DND-41 (cell line): ENCODE data around the gene CDX2.
A peak's percentile ranks its signal among the peaks of the same experiment; 100 is the strongest.

Source experiments
- ATAC-seq: fragments of 200-7000 bp; cut with Tn5 transposase; 3 replicates; pipeline ENCODE4 v1.9.1; 2021; ENCODE audit warnings: low read depth; ENCODE audit not compliant: insufficient read depth
- DNase-seq: peaks from one replicate; pipeline ENCODE4 v3.0.0-alpha.2; 2020
- H2AFZ ChIP-seq: 2 replicates; pipeline ENCODE4 v1.6.0; 2012; ENCODE audit warnings: low read depth, low read length
- H3K27ac ChIP-seq: 2 replicates; pipeline ENCODE4 v1.5.1; 2012; ENCODE audit warnings: low read length, inconsistent platforms
- H3K27me3 ChIP-seq: fragments of 200-600 bp; sonication (generic); 2 replicates; pipeline ENCODE4 v1.6.0; 2012; ENCODE audit warnings: low read length, mild to moderate bottlenecking, inconsistent platforms; ENCODE audit not compliant: insufficient read depth, poor library complexity
- H3K36me3 ChIP-seq: 2 replicates; pipeline ENCODE4 v1.5.1; 2012; ENCODE audit warnings: low read length, inconsistent platforms; ENCODE audit not compliant: insufficient read depth
- H3K4me1 ChIP-seq: 2 replicates; pipeline ENCODE4 v1.5.1; 2012; ENCODE audit warnings: mild to moderate bottlenecking, low read length; ENCODE audit not compliant: insufficient read depth
- H3K4me2 ChIP-seq: 2 replicates; pipeline ENCODE4 v1.6.0; 2012; ENCODE audit warnings: mild to moderate bottlenecking, moderate library complexity, low read length, inconsistent platforms; ENCODE audit not compliant: insufficient read depth
- H3K4me3 ChIP-seq, 2 experiments: fragments of 200-600 bp in 1 of 2; shearing (Covaris generic) in 1 of 2; 2 replicates each; pipeline ENCODE4 v1.5.1; 2012 to 2016; ENCODE audit warnings: inconsistent platforms in 2 of 2, low read length in 2 of 2, mild to moderate bottlenecking in 2 of 2, low read depth in 1 of 2, moderate library complexity in 1 of 2
- H3K79me2 ChIP-seq: 2 replicates; pipeline ENCODE4 v1.6.0; 2012; ENCODE audit warnings: low read length, inconsistent platforms; ENCODE audit not compliant: insufficient read depth
- H3K9ac ChIP-seq: 2 replicates; pipeline ENCODE4 v1.6.0; 2012; ENCODE audit warnings: low read depth, mild to moderate bottlenecking, inconsistent platforms, low read length, moderate library complexity
- H3K9me3 ChIP-seq: 2 replicates; pipeline ENCODE4 v1.5.1; 2012; ENCODE audit warnings: low read length, moderate library complexity, mild to moderate bottlenecking, inconsistent platforms; ENCODE audit not compliant: insufficient read depth, severe bottlenecking
- H4K20me1 ChIP-seq: 2 replicates; pipeline ENCODE4 v1.6.0; 2012; ENCODE audit warnings: low read length; ENCODE audit not compliant: insufficient read depth
- CTCF ChIP-seq: IDR thresholded peaks from 2 replicates; pipeline ENCODE4 v1.5.1; 2012; ENCODE audit warnings: borderline replicate concordance, low read length, moderate library complexity, mild to moderate bottlenecking; ENCODE audit not compliant: poor library complexity, severe bottlenecking; ENCODE audit errors: extremely low read depth
- EZH2 ChIP-seq: IDR thresholded peaks from 3 replicates; pipeline ENCODE4 v1.6.1; 2012; ENCODE audit warnings: borderline replicate concordance, low read depth, mild to moderate bottlenecking, moderate library complexity, low read length, inconsistent platforms; ENCODE audit not compliant: severe bottlenecking

The CDX2 gene

GRCh38 chr13:27953676-27954405 is 15.3 kb downstream of the CDX2 start:
- Histone ChIP-seq H2AFZ (peak overlapping the region; percentile 86), H3K9me3 (no peaks in the 10 kb centered on the region), H3K4me2 (peak overlapping the region; percentile 87), H3K27me3 (peaks cover 9% of the 10 kb centered on the region), H3K27ac (0 out of 2 replicates have a peak overlapping the region, but pooled peaks have one; percentile 22), H3K4me3 (peak overlapping the region; percentile 21 to 55; a peak in 3 of 4 replicates), H4K20me1 (no peaks in the 10 kb centered on the region), H3K79me2 (no peaks in the 10 kb centered on the region), H3K9ac (peak overlapping the region; percentile 58), H3K36me3 (no peaks in the 10 kb centered on the region), H3K4me1 (peaks cover 12% of the 10 kb centered on the region)
- DNase-seq: peak; percentile 78
- TF ChIP-seq CTCF (peak; percentile 86), EZH2 (peak; percentile 75)
- ATAC-seq: peak; percentile 99

GRCh38 chr13:27952876-27953675 is 16.0 kb downstream of the CDX2 start:
- Histone ChIP-seq H3K4me1 (peaks cover 12% of the 10 kb centered on the region), H2AFZ (peak overlapping the region; percentile 86)

GRCh38 chr13:27942972-27943371 is 26.1 kb downstream of the CDX2 start:
- no peak overlapping the region for H3K27ac ChIP-seq
- no peak overlapping the region for H3K4me2 ChIP-seq
- no peak for ATAC-seq
- no peaks in the 10 kb centered on the region for H3K36me3 ChIP-seq
- no peak overlapping the region for H2AFZ ChIP-seq
- H4K20me1 ChIP-seq: no peaks in the 10 kb centered on the region
- DNase-seq: no peak
- no peak for TF ChIP-seq CTCF
- no peak for TF ChIP-seq EZH2
- no peak overlapping the region for H3K4me3 ChIP-seq
- H3K9ac ChIP-seq: no peak overlapping the region
- no peaks in the 10 kb centered on the region for H3K27me3 ChIP-seq
- H3K4me1 ChIP-seq: no peaks in the 10 kb centered on the region
- no peaks in the 10 kb centered on the region for H3K79me2 ChIP-seq
- H3K9me3 ChIP-seq: peaks cover 7% of the 10 kb centered on the region

More at GRCh38 chr13:27952876-27953675, 16.0 kb downstream of the CDX2 start:
- Histone ChIP-seq H3K9ac (peak overlapping the region; percentile 58), H3K4me2 (peak overlapping the region; percentile 87), H3K9me3 (no peaks in the 10 kb centered on the region), H4K20me1 (no peaks in the 10 kb centered on the region), H3K27me3 (peaks cover 9% of the 10 kb centered on the region), H3K4me3 (peak overlapping the region in 1 of 2 experiments; percentile 55; a peak in 2 of 4 replicates), H3K36me3 (no peaks in the 10 kb centered on the region), H3K79me2 (no peaks in the 10 kb centered on the region), H3K27ac (no peak overlapping the region)
- DNase-seq (no peak), ATAC-seq (no peak)
- TF ChIP-seq CTCF (no peak), EZH2 (no peak)
